HG02870 (cell line): ENCODE results near the gene ERCC2.
"Not testable (repeated sequence)": the region's sequence is repeated elsewhere in the genome, so short reads cannot be mapped to it uniquely, and the experiment has no call there.

Source experiments
- ATAC-seq: cut with Tn5 transposase; IDR thresholded peaks from one replicate; pipeline ENCODE4 v1.9.1; 2021; ENCODE audit warnings: mild to moderate bottlenecking, moderate library complexity; ENCODE audit not compliant: unreplicated experiment

ERCC2 gene

DNA sequence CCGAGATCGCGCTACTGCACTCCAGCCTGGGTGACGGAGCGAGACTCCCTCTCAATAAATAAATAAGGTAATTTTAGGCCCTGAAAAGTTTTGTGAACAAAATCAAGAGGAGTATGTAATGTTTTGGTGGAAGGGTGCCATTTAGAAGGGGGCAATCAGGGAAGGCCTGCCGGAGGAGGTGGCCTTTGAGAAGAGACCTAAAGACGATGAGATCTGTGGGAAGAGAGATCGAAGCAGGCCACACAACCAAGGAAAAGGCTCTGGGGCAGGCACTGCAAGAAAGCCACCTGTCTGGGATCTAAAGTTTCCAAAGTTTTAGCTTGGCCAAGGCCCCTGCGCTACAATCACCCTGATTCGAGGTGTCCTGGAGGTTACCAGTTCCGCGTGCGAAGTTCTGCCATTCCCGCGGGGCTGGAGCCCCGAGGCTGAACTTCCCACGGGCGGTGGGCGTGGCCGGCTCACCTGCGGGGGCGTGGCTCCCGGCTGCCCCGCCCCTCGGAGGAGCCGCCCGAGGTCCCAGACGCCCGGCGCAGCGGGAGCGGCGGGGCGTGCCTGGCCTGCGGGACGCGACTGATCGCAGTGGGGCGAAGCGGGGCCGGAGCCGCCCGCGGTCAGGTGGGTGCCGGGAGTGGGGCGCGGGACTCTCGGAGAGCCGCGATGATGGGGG, 30.0 kb downstream of the ERCC2 start, which contains the start of gene KLC3:
KLC3 (plus strand) TSS at position 519 of the 667 bp plus-strand sequence. CDS start 4,792 bp downstream, outside the sequence.
- ATAC-seq, result no peak

DNA sequence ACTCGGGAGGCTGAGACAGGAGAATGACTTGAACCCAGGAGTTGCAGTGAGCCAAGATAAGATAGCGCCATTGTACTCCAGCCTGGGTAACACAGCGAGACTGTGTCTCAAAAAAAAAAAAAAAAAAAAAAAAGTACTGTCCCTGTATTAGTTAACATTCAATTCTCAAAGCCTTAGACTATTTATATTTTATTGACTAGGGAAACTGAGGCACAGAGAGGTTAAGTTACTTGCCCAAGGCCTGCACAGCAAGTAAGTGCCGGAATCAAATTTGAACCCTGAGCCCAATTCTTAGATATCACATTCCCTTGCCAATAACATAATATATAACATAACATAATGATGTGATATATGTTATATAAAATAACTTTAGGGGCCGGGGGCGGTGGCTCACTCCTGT, 30.7 kb downstream of the ERCC2 start:
- ATAC-seq, result no peak

DNA sequence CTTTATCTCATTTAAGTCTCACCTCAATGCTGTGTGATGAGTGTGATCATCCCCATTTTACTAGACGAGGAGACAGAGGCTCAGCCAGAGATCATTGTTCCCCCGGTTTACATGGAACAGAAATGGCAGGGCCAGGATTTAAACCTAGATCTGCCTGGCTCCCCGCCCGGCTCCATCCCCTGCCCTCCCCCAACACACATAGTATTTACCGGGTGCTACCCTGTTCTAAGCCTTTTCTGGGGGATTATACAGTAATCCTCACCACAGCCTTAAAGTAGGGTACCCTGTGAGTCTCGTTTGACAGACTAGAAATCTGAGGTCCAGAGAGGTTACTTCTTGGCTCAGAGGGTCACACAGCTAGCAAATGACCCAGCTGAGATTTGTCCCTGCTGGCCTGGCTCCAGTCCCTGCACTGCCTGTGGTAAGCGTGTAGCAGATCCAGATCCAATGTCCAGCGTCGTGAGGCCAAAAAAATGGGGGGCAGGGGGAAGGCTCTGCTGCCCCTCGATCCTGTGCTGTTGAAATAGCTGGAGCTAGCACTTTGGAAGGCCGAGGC, 33.6 kb downstream of the ERCC2 start:
- no peak for ATAC-seq

DNA sequence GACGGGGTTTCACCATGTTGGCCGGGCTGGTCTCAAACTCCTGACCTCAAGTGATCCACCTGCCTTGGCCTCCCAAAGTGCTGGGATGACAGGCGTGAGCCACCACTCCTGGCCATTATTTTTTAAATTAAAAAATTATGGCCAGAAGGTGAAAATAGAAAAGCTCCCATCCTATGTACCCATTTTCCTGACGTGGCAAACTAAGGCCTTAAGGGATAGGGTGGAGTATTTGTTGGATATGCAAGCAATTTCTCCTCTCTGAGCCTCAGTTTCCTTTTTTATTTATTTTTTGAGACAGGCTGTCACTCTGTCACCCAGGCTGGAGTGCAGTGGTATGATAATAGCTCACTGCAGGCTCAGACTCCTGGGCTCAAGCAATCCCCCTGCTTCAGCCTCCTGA, 35.5 kb downstream of the ERCC2 start:
- ATAC-seq, result not testable (repeated sequence)

DNA sequence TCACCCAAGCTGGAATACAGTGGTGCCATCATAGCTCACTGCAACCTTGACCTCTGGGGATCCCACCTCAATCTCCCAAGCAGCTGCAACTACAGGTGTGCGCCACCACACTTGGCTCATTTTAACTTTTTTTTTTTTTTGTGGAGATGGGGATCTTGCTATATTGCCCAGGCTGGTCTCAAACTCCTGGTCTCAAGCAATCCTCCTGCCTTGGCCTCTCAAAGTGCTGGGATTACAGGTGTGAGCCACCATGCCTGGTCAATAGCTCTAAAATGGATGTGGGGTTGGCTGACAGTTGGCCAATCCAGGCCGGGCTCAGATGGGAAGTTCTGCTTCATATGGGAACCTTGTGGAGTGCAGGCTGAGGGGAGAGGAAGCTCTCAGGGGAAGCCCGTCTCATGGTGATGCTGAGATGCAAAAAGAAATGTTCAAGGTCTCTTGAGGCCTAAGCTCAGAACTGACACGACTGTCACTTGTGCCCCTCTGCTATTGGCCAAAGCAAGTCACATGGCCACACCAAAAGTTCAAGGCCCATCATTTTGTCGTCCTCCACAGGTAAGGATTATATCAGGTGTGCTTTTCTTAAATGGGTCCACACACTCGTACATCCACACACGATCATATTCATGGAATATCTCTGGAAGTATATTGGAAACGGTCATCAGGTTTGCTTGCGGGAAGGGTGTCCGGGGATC, 36.6 kb downstream of the ERCC2 start:
- ATAC-seq, result no peak

DNA sequence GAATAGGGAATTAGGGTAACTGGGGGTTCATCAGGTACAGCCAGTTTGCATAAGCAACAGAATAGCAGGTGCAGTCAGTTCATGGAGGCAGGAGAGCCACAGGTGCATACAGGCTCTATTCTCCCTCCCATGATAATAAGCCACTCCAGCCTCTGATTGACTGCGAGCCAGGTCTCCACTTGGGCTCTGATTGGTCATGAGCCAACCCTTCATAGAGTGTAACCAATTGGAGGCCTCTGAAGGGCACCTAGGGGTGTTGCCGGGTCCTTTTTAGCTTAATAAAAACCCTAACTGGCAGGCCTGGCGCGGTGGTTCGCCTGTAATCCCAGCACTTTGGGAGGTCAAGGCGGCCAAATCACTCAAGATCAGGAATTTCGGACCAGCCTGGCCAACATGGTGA, 39.0 kb downstream of the ERCC2 start:
- no peak for ATAC-seq

DNA sequence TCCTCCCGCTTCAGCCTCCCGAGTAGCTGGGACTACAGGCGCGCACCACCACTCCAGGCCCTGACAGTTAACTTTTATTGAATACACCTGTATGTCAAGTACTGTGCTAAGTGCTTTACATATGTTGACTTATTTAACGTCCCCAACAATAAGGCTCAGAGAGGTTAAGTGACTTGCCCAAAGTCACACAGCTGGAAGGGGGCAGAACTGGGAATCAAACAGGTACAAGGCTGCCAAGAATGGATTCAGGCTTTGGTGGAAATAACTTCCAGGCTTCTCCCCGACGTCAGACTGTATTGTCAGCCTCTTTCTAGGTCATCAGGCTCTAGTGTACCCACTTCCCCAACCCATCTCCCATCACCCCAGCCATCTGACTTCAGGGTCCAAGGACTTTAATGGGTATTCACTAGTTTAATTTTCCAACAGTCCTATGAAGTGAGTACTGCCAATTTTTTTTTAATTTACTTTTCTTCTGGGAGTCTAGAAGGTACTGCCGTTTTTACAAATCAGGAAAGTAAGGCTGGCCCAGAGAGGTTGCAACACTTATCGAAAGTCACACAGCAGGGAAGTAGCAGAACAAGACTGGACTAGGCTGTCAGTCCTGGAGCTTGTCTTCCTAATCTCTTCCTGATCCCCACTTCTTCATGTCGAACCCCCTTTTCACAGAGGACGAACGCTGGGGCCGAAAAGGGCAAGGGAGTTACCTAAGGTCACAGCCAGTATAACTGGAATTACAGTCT, 42.8 kb downstream of the ERCC2 start:
- no peak for ATAC-seq

DNA sequence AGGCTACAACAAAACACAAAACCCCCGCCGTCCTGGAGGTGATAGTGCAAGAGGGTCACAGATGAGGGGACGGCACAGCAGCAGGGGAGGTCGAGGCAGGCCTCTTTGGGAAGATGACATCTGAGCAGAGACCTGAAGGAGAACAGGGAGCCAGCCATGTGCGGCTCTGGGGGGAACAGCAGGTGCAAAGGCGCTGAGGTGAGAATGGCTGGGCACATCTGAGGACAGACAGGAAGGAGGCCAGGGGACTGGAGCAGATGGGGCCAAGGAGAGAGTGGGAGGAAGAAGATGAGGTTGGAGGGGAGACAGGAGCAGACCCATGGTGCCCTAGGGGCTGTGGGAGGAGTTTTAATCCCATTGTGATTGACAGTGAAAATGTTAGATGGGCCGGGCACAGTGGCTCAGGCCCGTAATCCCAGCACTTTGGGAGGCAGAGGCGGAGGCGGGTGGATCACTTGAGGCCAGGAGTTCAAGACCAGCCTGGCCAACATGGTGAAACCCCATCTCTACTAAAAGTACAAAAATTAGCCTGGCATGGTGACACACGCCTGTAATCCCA, 45.9 kb downstream of the ERCC2 start:
- no peak for ATAC-seq

DNA sequence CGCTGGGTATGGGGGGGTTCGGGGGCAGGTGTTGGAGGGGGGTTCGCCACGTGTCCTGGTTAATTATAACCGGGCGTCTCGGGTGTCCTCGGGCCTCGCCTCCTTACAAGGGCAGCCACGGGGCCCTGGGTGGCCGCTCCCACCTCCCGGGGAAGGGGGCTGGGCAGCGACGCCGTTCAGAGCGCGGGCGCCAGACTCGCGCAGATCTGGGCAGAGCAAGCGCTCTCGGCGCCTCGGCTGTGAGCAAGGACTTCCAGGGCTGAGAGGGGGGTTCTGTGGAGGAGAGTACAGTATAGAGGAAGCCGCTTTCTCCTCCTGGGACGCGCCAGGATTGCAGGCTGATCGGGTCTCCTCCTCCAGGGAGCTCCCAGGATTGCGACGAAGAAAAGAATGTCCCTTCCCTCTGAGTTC, 46.7 kb downstream of the ERCC2 start:
- no peak for ATAC-seq

DNA sequence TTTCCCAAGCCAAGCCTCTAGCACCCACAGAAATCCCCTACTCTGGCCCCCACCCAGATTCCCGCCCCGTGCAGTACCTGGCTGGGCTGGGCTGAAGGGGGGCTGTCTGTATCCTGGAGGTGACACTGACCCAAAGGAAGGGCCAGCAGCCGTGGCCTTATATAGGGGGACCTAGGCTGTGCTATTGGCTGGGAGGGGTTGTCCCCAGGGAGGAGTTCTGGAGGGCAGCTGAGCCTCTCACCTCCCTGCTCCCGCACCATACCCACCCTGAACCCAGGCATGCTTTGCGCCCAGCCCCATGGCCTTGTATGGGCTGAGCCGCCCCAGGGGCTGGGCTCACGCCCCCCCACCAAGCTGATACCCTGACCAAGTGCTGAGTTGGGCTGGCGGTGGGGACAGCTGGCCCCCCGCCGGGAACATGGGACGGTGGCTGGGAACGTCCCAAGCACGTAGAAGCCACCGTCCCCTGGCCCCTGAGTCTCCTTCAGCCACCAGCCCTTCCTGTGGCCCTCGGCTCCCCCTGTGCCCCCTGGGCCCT, 47.6 kb downstream of the ERCC2 start, which contains the start of gene CKM:
CKM (minus strand) TSS at position 132 of the 538 bp plus-strand sequence. CDS start 3,162 bp downstream, outside the sequence.
- no peak for ATAC-seq

DNA sequence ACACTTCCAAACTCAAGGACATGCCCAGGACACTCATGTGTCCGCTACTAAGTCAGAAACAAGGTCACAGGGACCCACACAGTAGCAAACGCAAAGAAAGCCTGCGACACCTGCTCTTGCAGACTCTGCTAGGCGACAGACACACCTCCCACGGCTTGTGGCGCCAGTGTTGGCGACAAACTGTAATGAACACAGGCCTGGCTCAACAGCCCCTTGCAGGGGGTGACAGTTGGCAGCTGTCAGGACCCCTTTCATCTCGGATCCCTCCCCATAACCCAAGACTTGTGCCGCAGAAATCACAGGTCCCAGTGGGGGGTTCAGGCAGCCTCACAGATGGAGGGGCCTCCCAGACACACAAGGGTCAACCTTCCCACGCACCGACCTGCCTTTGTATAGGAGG, 48.1 kb downstream of the ERCC2 start:
- no peak for ATAC-seq

DNA sequence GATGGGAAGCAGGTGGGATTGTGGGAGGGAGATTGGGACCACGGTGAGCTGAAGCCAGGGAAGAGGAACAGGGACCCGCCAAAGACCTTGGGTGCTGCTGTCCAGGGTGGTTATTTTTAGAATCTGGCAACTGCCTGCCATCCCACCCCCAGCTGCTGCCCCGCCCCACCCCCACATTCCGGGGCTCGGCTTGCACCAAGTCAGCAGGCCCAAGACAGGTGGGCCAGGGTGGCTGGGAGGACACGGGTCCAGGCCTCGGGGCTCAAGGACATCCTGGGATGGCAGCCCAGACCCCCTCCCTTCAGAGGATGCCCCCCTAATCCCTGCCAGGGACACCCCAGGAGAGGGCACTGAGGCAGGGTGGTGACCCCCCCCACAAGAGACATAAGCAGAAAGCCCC, 48.5 kb downstream of the ERCC2 start:
- no peak for ATAC-seq

DNA sequence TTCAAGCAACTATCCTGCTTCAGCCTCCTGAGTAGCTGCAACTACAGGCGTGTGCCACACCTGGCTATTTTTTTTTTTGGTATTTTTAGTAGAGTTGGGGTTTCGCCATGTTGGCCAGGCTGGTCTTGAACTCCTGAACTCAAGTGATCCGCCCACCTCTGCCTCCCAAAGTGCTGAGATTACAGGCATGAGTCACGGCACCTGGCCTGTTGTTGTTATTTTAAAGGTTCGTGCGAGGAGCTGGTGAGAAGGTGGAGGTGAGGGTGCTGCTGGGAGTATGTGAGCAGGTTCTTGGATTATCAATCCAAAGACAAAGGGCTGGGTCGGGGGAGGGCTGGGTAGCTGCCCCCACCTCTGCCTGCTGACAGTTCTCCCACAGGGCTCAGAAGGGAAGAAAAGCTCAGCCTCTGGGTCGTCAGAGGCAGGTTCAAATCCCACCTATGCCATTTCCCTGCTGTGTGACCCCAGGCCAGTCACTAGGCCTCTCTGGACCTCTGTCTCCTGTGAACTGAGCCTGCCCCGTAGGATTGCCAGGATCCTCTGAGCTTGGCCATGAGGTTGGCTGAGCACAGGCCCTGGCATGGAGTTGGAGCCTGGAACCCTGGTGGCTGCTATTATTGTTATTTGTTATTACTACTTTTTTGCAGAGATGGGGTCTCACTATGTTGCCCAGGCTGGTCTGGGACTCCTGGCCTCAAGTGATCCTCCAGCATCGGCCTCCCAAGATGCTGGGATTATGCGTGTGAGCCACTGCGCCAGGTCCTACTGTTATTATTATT, 49.2 kb downstream of the ERCC2 start:
- no peak for ATAC-seq

DNA sequence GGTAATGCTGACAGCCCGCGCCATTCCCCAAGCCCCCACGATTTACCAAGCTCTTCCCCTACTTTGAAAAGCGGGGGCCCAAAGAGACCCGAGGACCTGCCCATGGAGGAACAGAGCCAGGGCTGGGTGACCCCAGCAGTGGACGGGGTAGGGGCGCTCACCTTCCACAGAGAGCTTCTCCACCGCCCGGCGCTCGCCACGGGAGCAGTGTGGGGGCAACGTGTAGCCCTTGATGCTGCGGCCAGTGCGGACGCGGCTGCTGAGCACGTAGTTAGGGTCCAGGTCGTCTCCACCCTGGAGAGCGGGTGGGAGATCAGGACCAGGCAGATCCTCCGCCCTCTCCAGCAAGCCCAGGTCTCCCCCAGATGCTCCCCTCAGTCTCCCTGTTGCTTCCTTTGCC, 55.1 kb downstream of the ERCC2 start:
- no peak for ATAC-seq

DNA sequence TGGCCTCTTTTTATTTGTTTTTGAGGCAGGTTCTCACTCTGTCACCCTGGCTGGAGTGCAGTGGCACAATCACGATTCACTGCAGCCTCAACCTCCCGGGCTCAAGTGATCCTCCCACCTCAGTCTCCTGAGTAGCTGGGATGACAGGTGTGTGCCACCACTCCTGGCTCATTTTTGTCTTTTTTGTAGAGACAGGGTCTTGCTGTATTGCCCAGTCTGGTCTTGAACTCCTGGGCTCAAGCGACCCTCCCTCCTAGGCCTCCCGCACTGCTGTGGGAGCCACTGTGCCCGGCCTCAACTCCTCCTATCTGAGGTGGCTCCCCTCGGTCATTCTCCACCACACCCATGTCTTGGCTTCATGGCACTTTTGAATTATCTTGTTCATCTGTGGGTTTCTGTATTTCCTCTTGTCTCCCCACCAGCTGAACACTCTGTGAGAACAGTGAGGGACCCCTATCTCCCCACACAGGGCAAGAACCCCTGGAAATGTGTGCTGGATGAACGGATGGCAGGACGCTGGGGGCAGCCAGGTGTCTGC, 55.6 kb downstream of the ERCC2 start:
- ATAC-seq, result no peak

DNA sequence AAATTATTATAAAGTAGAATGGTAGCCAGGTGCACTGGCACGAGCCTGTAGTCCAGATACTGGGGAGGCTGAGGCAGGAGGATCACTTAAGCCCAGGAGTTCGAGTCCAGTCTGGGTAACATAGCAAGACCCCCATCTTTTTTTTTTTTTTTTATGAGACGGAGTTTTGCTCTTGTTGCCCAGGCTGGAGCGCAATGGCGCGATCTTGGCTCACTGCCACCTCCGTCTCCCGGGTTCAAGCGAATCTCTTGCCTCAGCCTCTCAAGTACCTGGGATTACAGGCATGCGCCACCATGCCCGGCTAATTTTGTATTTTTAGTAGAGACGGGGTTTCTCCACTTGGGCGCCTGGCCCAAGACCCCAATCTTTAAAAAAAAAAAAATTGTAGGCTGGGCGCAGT, 58.1 kb downstream of the ERCC2 start:
- ATAC-seq, result not testable (repeated sequence)

DNA sequence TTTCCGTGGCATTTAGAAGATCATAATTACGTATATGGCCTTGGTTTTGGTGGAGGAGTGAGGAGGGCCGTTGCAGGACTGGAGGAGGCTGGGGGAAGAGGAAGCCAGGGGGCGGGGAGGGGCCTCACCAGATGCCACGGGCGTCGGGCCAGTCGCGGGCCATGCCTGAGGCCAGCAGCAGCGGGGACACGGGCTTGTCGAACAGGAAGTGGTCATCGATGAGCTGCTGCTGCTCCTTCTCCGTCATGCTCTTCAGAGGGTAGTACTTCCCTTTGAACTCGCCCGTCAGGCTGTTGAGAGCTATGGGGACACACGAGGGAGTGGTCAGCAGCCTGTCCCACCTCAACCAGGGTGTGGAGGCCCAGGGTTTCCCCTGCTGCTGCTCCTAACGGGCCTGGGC, 58.8 kb downstream of the ERCC2 start:
- ATAC-seq, result no peak

DNA sequence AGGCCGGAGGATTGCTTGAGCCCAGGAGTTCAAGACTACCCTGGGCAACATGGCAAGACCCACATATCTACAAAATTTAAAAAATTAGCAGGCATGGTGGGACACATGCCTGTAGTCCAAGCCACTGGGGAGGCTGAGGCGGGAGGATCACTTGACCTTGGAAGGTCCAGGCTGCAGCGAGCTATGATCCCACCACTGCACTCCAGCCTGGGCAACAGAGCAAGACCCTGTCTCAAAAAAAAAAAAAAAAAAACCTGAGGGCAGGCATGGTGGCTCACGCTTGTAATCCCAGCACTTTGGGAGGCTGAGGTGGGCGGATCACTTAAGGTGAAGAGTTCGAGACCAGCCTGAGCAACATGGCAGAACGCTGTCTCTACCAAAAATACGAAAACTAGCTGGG, 61.1 kb downstream of the ERCC2 start:
- ATAC-seq, result not testable (repeated sequence)

DNA sequence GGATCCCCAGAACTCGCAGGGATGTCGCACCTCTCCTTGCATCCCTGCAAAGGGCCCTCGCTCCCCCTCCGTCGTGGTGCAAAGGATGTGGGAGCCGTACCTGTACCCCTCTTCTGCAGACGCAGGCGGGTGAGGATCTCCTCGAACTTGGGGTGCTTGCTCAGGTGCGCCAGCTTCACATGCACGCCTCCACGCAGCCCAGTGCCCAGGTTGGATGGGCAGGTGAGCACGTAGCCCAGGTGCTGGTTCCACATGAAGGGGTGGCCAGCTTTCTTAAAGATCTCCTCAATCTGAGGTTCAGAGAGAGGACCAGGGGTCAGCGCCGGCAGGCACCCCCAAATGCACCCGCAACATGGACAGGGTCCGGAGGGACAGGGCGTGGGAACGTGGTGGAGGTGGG, 63.0 kb downstream of the ERCC2 start:
- ATAC-seq, result no peak

DNA sequence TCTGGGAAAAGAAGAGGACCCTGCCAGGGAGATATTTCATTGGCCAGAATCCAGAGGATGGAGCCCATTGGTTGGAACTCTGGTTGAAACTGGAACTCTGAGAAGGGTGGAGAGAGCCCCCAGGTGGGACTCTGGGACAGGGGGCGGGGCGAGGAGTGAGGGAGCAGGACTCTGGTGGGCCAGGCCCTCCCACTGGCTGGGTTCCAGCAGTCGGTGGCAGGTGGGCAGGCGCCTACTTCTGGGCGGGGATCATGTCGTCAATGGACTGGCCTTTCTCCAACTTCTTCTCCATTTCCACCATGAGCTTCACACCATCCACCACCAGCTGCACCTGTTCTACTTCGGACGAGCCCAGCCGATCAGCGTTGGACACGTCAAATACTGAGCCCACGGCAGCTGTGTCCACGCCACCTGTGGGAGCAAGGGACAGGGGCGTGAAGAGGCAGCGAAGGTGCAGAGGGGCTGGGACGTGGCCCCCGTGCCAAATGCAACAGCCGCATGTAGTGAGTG, 63.8 kb downstream of the ERCC2 start:
- ATAC-seq, result no peak
